ENCODE measurements around the gene UBE3B.

GRCh38 chr12:109557805-109558204 is 80.4 kb downstream of the UBE3B start:
- TF ChIP-seq, protein P1, sequence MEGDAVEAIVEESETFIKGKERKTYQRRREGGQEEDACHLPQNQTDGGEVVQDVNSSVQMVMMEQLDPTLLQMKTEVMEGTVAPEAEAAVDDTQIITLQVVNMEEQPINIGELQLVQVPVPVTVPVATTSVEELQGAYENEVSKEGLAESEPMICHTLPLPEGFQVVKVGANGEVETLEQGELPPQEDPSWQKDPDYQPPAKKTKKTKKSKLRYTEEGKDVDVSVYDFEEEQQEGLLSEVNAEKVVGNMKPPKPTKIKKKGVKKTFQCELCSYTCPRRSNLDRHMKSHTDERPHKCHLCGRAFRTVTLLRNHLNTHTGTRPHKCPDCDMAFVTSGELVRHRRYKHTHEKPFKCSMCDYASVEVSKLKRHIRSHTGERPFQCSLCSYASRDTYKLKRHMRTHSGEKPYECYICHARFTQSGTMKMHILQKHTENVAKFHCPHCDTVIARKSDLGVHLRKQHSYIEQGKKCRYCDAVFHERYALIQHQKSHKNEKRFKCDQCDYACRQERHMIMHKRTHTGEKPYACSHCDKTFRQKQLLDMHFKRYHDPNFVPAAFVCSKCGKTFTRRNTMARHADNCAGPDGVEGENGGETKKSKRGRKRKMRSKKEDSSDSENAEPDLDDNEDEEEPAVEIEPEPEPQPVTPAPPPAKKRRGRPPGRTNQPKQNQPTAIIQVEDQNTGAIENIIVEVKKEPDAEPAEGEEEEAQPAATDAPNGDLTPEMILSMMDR (IDR thresholded peaks at IDR 0.05): no peak
- TF ChIP-seq EP300 (IDR thresholded peaks at IDR 0.05): no peak
